ENCODE measurements around the gene HJV. TPM values are rescaled to one million over a fixed set of nuclear protein-coding genes. Genes with fewer than 3 reads are reported as not detected.
A peak's percentile ranks its signal among the peaks of the same experiment; 100 is the strongest.

The HJV gene
- polyA plus RNA-seq, 3 donors = not detected

GRCh38 chr1:146046664-146047063 is 25.1 kb upstream of the HJV start:
- Mint-ChIP-seq H3K27ac (peak overlapping the region in 1 of 7 donors; percentile 45), H3K36me3 (no peaks in the 10 kb centered on the region), H3K4me3 (no peak overlapping the region)

GRCh38 chr1:146039844-146040194 is 18.3 kb upstream of the HJV start:
- Mint-ChIP-seq H3K9me3 (peaks cover 0 to 4% (median 0%) of the 10 kb centered on the region in 7 donors), H3K27me3 (ENCODE audit: low read depth in 3 of 3) (peaks cover 18 to 31% (median 20%) of the 10 kb centered on the region in 3 donors), H3K4me1 (peaks cover 48% of the 10 kb centered on the region), H3K4me3 (peak overlapping the region in 1 of 2 donors; percentile 90), H3K27ac (no peak overlapping the region), H3K36me3 (peaks cover 0 to 1% of the 10 kb centered on the region in 2 donors)
- DNase-seq = no peak
- Histone ChIP-seq H3K79me2 (ENCODE audit: insufficient read depth, low read length) (no peaks in the 10 kb centered on the region), H2AFZ (ENCODE audit: insufficient read depth, low read depth, low read length, poor library complexity, severe bottlenecking) (no peak overlapping the region), H3K9ac (ENCODE audit: insufficient read depth, low read length, poor library complexity, severe bottlenecking) (no peak overlapping the region), H3K9me3 (replicated peaks in 1 of 2; ENCODE audit: control insufficient read depth in 1 of 2, insufficient read depth in 1 of 2, low read length in 2 of 2) (no peaks in the 10 kb centered on the region), H3K27me3 (ENCODE audit: control insufficient read depth in 2 of 2, insufficient read depth in 2 of 2, low read length in 2 of 2) (peaks cover 0 to 10% of the 10 kb centered on the region in 2 donors), H3K36me3 (replicated peaks in 1 of 2; ENCODE audit: control insufficient read depth in 1 of 2, insufficient read depth in 2 of 2, low read length in 2 of 2) (no peaks in the 10 kb centered on the region), H3K4me3 (replicated peaks in 1 of 3; ENCODE audit: low read depth in 2 of 3, low read length in 3 of 3) (no peak overlapping the region), H3K27ac (ENCODE audit: low read depth in 1 of 2, low read length in 2 of 2) (no peak overlapping the region), H4K20me1 (ENCODE audit: insufficient read depth, low read length) (no peaks in the 10 kb centered on the region), H3K4me2 (replicated peaks; ENCODE audit: extremely low read depth, low read length, poor library complexity, severe bottlenecking) (peak overlapping the region; percentile 78), H3K4me1 (ENCODE audit: control insufficient read depth in 1 of 2, insufficient read depth in 2 of 2, low read length in 2 of 2) (peaks cover 48 to 52% of the 10 kb centered on the region in 2 donors)
- intact Hi-C loops (cut with micrococcal nuclease) = no loop called here
- WGBS (ENCODE audit: insufficient coverage) = 81% methylated on average over 9 of the region's 9 CpGs
- TF ChIP-seq CTCF (IDR thresholded peaks at IDR 0.05) = no peak

More at GRCh38 chr1:146046664-146047063, 25.1 kb upstream of the HJV start:
- Mint-ChIP-seq H3K4me1 (peaks cover 21% of the 10 kb centered on the region), H3K27me3 (ENCODE audit: low read depth in 3 of 3) (peaks cover 2 to 8% (median 2%) of the 10 kb centered on the region in 3 donors), H3K9me3 (no peaks in the 10 kb centered on the region)
- H2AFZ ChIP-seq (ENCODE audit: insufficient read depth, low read depth, low read length, poor library complexity, severe bottlenecking) = no peak overlapping the region
- H3K79me2 ChIP-seq (ENCODE audit: insufficient read depth, low read length) = no peaks in the 10 kb centered on the region
- H4K20me1 ChIP-seq (ENCODE audit: insufficient read depth, low read length) = no peaks in the 10 kb centered on the region
- intact Hi-C loops (cut with micrococcal nuclease) = no loop called here
- no peak overlapping the region for H3K4me3 ChIP-seq (replicated peaks in 1 of 3; ENCODE audit: low read depth in 2 of 3, low read length in 3 of 3)
- H3K9me3 ChIP-seq (replicated peaks in 1 of 2; ENCODE audit: control insufficient read depth in 1 of 2, insufficient read depth in 1 of 2, low read length in 2 of 2) = no peaks in the 10 kb centered on the region
- no peak overlapping the region for H3K9ac ChIP-seq (ENCODE audit: insufficient read depth, low read length, poor library complexity, severe bottlenecking)
- H3K27me3 ChIP-seq (ENCODE audit: control insufficient read depth in 2 of 2, insufficient read depth in 2 of 2, low read length in 2 of 2) = no peaks in the 10 kb centered on the region
- H3K4me2 ChIP-seq (replicated peaks; ENCODE audit: extremely low read depth, low read length, poor library complexity, severe bottlenecking) = no peak overlapping the region
- WGBS (ENCODE audit: insufficient coverage) = 100% methylated on average over 1 of the region's 1 CpG
- no peak for TF ChIP-seq CTCF (IDR thresholded peaks at IDR 0.05)
- H3K36me3 ChIP-seq (replicated peaks in 1 of 2; ENCODE audit: control insufficient read depth in 1 of 2, insufficient read depth in 2 of 2, low read length in 2 of 2) = no peaks in the 10 kb centered on the region
- H3K27ac ChIP-seq (ENCODE audit: low read depth in 1 of 2, low read length in 2 of 2) = no peak overlapping the region
- no peak for DNase-seq
- peaks cover 11 to 12% of the 10 kb centered on the region in 2 donors for H3K4me1 ChIP-seq (ENCODE audit: control insufficient read depth in 1 of 2, insufficient read depth in 2 of 2, low read length in 2 of 2)
